Breast epithelium (tissue), 4 donors: ENCODE measurements around the gene CSMD2. TPM values are rescaled to one million over a fixed set of nuclear protein-coding genes. Genes with fewer than 3 reads are reported as not detected.

Source experiments
- DNase-seq, 2 donors: peaks; one replicate each; pipeline ENCODE4 v3.0.0-alpha.2; 2019; ENCODE audit warnings: low spot score in 2 of 2
- H3K27ac ChIP-seq, 2 donors: fragments of 200-600 bp; sonication (generic) in 1 of 2; one replicate each; pipeline ENCODE4 v1.5.1; 2016 to 2019; ENCODE audit warnings: mild to moderate bottlenecking in 1 of 2
- H3K27me3 ChIP-seq, 2 donors: fragments of 200-600 bp; sonication (generic) in 1 of 2; one replicate each; pipeline versions ENCODE4 v1.5.1 to v1.6.0; 2017 to 2019; ENCODE audit warnings: control low read depth in 1 of 2, mild to moderate bottlenecking in 1 of 2
- H3K36me3 ChIP-seq: fragments of 200-600 bp; one replicate; pipeline ENCODE4 v1.5.1; 2019
- H3K4me1 ChIP-seq, 2 donors: fragments of 200-600 bp; sonication (generic); one replicate each; pipeline ENCODE4 v1.5.1; 2016 to 2019; ENCODE audit warnings: control low read depth in 1 of 2
- H3K4me3 ChIP-seq, 3 donors: fragments of 200-600 bp; sonication (generic); 1 replicate in 2 of 3; 2 replicates in 1 of 3; pipeline ENCODE4 v1.5.1; 2016 to 2019; ENCODE audit warnings: mild to moderate bottlenecking in 3 of 3, moderate library complexity in 2 of 3
- H3K9me3 ChIP-seq, 2 donors: fragments of 200-600 bp; sonication (generic) in 1 of 2; one replicate each; pipeline ENCODE4 v1.5.1; 2016 to 2019; ENCODE audit warnings: control low read depth in 1 of 2
- POLR2A ChIP-seq: fragments of 450-650 bp; IDR thresholded peaks from one replicate; pipeline ENCODE4 v1.6.1; 2016; ENCODE audit warnings: antibody characterized with exemption, mild to moderate bottlenecking, moderate library complexity
- POLR2AphosphoS5 ChIP-seq, 3 donors: sonication (generic); formaldehyde crosslinking; IDR thresholded peaks; one replicate each; pipeline ENCODE4 v1.6.1; 2017; ENCODE audit warnings: antibody characterized with exemption in 3 of 3
- intact Hi-C: fragments of 100-400 bp; cut with DNase I; formaldehyde crosslinking; loops from one replicate; pipeline ENCODE4 v1.15.1; 2023; ENCODE audit warnings: low total_unique reads
- total RNA-seq, 3 donors: library from RNA; depleted of rRNA; stranded (reverse); fragments of >200 nt; gene quantifications; one replicate each; pipeline ENCODE4 v1.1.0, GENCODE V29; 2016
- TF ChIP-seq, protein P1 (sequence below), 3 donors: fragments of 450-650 bp; IDR thresholded peaks; one replicate each; pipeline ENCODE4 v1.5.1; 2016 to 2017; ENCODE audit warnings: antibody characterized with exemption in 3 of 3, mild to moderate bottlenecking in 3 of 3, moderate library complexity in 3 of 3

The CSMD2 gene
- total RNA-seq, 3 donors from 2014 or later = 0.33 to 2.6 (median 0.44) TPM

DNA sequence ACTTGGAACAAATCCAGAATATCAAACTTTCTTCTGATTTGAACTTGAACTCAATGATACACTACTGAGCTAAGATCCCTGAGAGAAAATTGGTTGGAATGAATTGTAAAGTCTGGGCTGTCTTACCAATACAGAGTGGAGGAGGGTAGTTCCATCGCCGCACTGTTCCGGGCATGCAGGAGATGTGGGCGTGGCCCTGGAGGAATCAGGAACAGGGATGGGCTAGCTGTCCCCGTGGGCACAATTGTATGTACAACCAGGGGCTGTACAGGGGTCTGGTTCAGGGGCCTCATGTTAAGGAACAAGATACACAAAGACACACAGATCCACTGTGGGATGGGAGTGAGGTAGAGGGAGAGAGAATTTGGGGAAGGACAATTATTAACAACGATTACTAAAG lies 548.2 kb downstream of the CSMD2 start:
- peaks cover 0 to 17% of the 10 kb centered on the region in 2 donors for H3K27me3 ChIP-seq
- TF ChIP-seq, protein P1, sequence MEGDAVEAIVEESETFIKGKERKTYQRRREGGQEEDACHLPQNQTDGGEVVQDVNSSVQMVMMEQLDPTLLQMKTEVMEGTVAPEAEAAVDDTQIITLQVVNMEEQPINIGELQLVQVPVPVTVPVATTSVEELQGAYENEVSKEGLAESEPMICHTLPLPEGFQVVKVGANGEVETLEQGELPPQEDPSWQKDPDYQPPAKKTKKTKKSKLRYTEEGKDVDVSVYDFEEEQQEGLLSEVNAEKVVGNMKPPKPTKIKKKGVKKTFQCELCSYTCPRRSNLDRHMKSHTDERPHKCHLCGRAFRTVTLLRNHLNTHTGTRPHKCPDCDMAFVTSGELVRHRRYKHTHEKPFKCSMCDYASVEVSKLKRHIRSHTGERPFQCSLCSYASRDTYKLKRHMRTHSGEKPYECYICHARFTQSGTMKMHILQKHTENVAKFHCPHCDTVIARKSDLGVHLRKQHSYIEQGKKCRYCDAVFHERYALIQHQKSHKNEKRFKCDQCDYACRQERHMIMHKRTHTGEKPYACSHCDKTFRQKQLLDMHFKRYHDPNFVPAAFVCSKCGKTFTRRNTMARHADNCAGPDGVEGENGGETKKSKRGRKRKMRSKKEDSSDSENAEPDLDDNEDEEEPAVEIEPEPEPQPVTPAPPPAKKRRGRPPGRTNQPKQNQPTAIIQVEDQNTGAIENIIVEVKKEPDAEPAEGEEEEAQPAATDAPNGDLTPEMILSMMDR (IDR thresholded peaks at IDR 0.05) = no peak
- TF ChIP-seq POLR2AphosphoS5 (IDR thresholded peaks at IDR 0.05) = no peak
- no peak for TF ChIP-seq POLR2A
- H3K4me1 ChIP-seq = no peaks in the 10 kb centered on the region
- DNase-seq = no peak
- H3K9me3 ChIP-seq = no peaks in the 10 kb centered on the region
- H3K4me3 ChIP-seq = no peak overlapping the region
- no peaks in the 10 kb centered on the region for H3K36me3 ChIP-seq
- intact Hi-C loops = no loop called here
- H3K27ac ChIP-seq = no peak overlapping the region

DNA sequence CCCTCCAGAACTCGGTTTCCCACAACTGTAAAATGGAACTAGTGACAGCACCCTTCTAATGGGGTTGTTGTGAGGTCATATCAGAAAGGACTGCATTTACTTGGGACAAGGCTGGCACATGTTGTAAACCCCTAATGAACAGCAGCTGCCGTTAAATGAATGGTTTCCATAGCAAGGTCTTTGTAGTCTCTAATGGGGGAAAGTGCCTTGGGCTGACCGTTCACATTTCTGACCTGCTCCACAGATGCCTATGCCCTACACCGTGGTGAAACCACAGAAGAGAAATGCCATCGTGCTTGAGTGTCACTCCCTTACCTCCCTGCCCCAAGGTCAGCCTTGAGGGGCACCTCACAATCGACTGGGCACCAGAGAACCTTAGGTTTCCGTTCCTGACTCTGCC lies 549.5 kb downstream of the CSMD2 start:
- intact Hi-C loops = no loop called here
- no peak for DNase-seq
- TF ChIP-seq POLR2A (no peak), POLR2AphosphoS5 (IDR thresholded peaks at IDR 0.05) (no peak)
- TF ChIP-seq, protein P1 (IDR thresholded peaks at IDR 0.05) = no peak
- no peaks in the 10 kb centered on the region for H3K36me3 ChIP-seq
- H3K9me3 ChIP-seq = no peaks in the 10 kb centered on the region
- no peak overlapping the region for H3K4me3 ChIP-seq
- no peak overlapping the region for H3K27ac ChIP-seq
- H3K4me1 ChIP-seq = no peaks in the 10 kb centered on the region
- H3K27me3 ChIP-seq = peaks cover 0 to 17% of the 10 kb centered on the region in 2 donors

DNA sequence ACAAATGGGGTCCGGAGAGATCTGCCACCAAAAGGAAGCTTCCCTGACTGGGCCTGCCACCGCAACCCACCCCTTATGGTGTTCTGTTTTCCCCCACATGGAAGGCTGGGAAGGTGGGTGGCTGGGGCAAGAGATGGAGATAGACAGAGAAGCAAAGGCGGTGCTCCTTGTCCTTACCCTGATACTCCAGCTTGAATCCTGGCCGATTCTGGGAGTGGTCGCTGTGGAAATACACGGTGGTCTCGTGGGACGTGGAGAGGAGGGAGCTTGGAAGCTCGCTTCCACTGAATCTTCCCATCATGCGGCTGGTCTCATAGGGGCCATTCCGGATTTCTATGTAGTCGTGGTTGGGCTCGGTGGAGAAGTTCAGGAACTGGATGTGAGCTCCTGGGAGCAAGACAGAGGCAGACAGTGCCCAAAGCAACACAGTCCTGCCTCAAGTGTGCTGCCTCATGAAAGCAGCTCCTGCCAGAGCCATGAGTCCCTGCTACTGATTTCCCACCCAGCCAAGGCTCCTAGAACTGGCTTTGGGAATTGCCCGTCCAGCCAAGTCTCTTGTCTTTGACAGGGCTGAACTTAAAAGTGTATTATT lies 554.1 kb downstream of the CSMD2 start:
- intact Hi-C loops = no loop called here
- Histone ChIP-seq H3K36me3 (no peaks in the 10 kb centered on the region), H3K4me1 (no peaks in the 10 kb centered on the region), H3K27me3 (peaks cover 0 to 12% of the 10 kb centered on the region in 2 donors), H3K9me3 (no peaks in the 10 kb centered on the region), H3K4me3 (no peak overlapping the region), H3K27ac (no peak overlapping the region)
- TF ChIP-seq, protein P1 (IDR thresholded peaks at IDR 0.05) = no peak
- TF ChIP-seq POLR2AphosphoS5 (IDR thresholded peaks at IDR 0.05) = no peak
- no peak for TF ChIP-seq POLR2A
- DNase-seq = no peak

DNA sequence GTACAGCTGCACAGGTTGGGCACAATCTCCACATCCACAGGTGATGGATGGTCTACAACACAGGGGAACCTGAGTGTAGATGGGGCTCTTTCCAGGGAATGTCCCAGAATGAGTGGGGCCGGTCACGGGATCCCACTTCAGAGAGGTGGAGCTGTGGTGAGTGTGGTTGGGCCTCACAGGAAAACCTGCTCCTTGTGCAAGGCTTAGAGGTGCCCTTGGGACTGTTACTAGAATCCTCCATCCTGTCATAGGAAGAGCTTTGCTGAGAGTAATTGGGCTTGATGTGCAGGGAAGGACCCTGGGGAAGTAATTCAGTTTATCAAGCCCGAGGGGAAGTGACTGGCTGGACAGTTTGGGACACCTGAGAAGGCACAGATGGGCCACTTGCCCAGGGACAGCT lies 554.6 kb downstream of the CSMD2 start:
- Histone ChIP-seq H3K27ac (no peak overlapping the region), H3K4me3 (no peak overlapping the region), H3K9me3 (no peaks in the 10 kb centered on the region), H3K4me1 (no peaks in the 10 kb centered on the region), H3K27me3 (peaks cover 0 to 12% of the 10 kb centered on the region in 2 donors), H3K36me3 (no peaks in the 10 kb centered on the region)
- no peak for DNase-seq
- intact Hi-C loops = no loop called here
- TF ChIP-seq POLR2AphosphoS5 (IDR thresholded peaks at IDR 0.05) (no peak), POLR2A (no peak)
- TF ChIP-seq, protein P1 (IDR thresholded peaks at IDR 0.05) = no peak

DNA sequence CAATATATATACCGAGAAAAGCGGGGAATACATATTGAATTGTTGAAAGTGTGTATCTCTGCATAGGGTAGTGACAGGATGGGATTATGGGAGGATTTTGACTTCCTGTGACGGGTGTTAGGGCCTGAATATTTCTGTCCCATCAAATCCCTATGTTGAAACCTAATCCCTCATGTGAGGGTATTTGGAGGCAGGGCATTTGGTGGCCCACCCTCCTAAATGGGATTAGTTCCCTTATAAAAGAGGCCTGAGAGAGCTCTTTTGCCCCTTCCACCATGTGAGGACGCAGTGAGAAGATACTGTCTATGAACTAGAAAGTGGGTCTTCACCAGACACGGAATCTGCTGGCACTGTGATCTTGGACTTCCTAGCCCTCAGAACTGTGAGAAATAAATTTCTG lies 555.3 kb downstream of the CSMD2 start:
- no peak overlapping the region for H3K4me3 ChIP-seq
- TF ChIP-seq, protein P1 (IDR thresholded peaks at IDR 0.05) = no peak
- TF ChIP-seq POLR2A (no peak), POLR2AphosphoS5 (IDR thresholded peaks at IDR 0.05) (no peak)
- DNase-seq = no peak
- H3K27me3 ChIP-seq = peaks cover 0 to 8% of the 10 kb centered on the region in 2 donors
- H3K4me1 ChIP-seq = no peaks in the 10 kb centered on the region
- intact Hi-C loops = no loop called here
- H3K36me3 ChIP-seq = no peaks in the 10 kb centered on the region
- no peaks in the 10 kb centered on the region for H3K9me3 ChIP-seq
- H3K27ac ChIP-seq = no peak overlapping the region
